ENCODE results near the gene FFAR4.

Gene FFAR4

GRCh38 chr10:93599335-93599734, 32.9 kb downstream of the FFAR4 start:
- TF ChIP-seq, protein P1, sequence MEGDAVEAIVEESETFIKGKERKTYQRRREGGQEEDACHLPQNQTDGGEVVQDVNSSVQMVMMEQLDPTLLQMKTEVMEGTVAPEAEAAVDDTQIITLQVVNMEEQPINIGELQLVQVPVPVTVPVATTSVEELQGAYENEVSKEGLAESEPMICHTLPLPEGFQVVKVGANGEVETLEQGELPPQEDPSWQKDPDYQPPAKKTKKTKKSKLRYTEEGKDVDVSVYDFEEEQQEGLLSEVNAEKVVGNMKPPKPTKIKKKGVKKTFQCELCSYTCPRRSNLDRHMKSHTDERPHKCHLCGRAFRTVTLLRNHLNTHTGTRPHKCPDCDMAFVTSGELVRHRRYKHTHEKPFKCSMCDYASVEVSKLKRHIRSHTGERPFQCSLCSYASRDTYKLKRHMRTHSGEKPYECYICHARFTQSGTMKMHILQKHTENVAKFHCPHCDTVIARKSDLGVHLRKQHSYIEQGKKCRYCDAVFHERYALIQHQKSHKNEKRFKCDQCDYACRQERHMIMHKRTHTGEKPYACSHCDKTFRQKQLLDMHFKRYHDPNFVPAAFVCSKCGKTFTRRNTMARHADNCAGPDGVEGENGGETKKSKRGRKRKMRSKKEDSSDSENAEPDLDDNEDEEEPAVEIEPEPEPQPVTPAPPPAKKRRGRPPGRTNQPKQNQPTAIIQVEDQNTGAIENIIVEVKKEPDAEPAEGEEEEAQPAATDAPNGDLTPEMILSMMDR (IDR thresholded peaks at IDR 0.05; ENCODE audit: low read length, missing control alignments): no peak
- no peak for DNase-seq (ENCODE audit: low read depth)

GRCh38 chr10:93599778-93600177, 33.3 kb downstream of the FFAR4 start:
- no peak overlapping the region for H3K4me3 ChIP-seq (replicated peaks; ENCODE audit: low read depth, low read length)
- DNase-seq (ENCODE audit: low read depth): no peak
- TF ChIP-seq, protein P1 (IDR thresholded peaks at IDR 0.05; ENCODE audit: low read length, missing control alignments): no peak

More at GRCh38 chr10:93599335-93599734, 32.9 kb downstream of the FFAR4 start:
- no peak overlapping the region for H3K4me3 ChIP-seq (replicated peaks; ENCODE audit: low read depth, low read length)

DNA sequence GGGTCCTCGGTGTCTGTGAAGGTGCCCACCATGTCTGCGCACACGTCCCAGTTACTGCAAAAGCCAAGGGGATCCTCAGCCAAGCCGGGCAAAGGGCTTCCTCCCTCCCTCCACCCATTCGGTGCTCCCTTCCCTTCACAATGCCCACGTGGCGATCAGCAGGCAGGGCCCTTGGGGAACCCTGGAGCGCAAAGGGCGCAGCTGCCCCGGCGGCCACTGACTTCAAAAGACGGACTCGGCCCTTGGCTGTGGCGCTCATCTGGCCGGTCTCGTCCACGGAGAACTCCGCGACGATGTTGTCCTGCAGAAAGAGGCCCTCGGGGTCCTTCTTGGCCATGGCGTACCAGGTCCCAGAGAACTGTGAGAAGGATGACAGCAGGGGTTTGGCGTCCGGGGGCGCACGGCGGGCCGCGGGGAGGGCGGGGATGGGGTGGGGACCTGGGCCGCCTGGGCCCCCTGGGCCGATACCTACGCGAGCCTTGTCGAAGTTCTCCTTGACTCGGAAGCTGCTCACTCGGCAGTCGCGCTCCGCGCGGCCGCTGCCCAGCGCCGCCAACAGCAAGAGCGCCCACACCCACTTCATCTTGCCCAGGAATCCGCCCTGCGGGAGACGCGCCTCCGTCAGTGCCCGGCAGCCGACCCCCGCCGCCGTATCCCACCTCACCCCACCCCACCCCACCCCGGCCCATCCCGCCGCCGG, 34.1 kb downstream of the FFAR4 start:
- TF ChIP-seq, protein P1 (IDR thresholded peaks at IDR 0.05; ENCODE audit: low read length, missing control alignments): no peak
- DNase-seq (ENCODE audit: low read depth): peak; percentile 43
- H3K4me3 ChIP-seq (replicated peaks; ENCODE audit: low read depth, low read length): no peak overlapping the region

- TF ChIP-seq, protein P1 (IDR thresholded peaks at IDR 0.05; ENCODE audit: low read length, missing control alignments): no peak
- H3K4me3 ChIP-seq (replicated peaks; ENCODE audit: low read depth, low read length): peak within 1 kb of the TSS; percentile 3
- DNase-seq (ENCODE audit: low read depth): peak; percentile 2
Observed at GRCh38 chr10:93601146-93601773, 34.8 kb downstream of the FFAR4 start, which contains the start of gene RBP4. RBP4 (minus strand) TSS chr10:93601235; CDS start chr10:93601028, 207 bp downstream.

DNA sequence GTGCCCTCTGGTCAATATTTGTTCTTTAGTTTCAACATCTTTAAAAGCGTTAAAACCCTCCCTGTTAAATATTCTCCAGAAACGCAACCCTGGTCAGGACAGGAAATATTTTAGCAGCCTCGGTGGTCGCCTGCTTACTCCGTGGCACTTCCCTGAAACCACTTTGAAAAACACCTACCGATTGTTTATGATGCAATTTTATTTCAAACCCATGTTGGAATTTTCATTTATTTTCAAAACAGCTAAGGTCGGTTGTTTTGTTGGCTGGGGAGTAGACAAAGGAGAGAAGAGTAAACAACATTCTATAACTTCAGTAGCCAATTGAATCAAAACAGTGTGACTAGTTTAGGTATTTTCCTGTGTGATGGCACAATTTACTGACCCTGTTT, 35.3 kb downstream of the FFAR4 start:
- TF ChIP-seq, protein P1 (IDR thresholded peaks at IDR 0.05; ENCODE audit: low read length, missing control alignments): no peak
- no peak for DNase-seq (ENCODE audit: low read depth)
- no peak overlapping the region for H3K4me3 ChIP-seq (replicated peaks; ENCODE audit: low read depth, low read length)

DNA sequence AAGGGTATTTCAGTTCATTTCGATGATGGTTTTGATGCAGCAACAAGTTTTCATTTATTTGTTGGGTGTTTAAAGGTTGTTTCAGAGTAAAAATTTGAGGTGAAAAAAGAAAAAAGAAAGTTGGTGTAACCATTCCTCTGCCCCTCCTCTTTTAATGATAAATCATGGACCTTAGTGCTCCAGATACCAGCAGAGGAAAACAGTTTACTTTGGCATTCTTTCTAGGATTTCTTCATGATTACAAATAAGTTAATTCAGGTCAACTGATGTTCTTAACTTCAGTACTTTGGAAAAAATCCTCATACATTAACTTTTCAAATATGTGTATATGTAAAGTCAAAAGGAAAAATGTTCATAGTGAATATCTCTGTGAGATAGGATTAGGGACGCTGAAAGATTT, 36.6 kb downstream of the FFAR4 start:
- TF ChIP-seq, protein P1 (IDR thresholded peaks at IDR 0.05; ENCODE audit: low read length, missing control alignments): no peak
- no peak overlapping the region for H3K4me3 ChIP-seq (replicated peaks; ENCODE audit: low read depth, low read length)
- DNase-seq (ENCODE audit: low read depth): no peak

All from fibroblast of pulmonary artery (primary cell).